Bronchial epithelial cell (primary cell): ENCODE results near the gene FCRL2. TPM values are rescaled to one million over a fixed set of nuclear protein-coding genes. Genes with fewer than 3 reads are reported as not detected.

ENCODE experiments used
- DNase-seq: peaks from one replicate; pipeline ENCODE4 v3.0.0-alpha.2; 2010; ENCODE audit warnings: low read depth
- FAIRE-seq: peaks from 2 replicates; lab custom pipeline; 2011; peaks lifted over from hg19 to GRCh38; lab: Jason Lieb, UNC
- H3K27me3 ChIP-seq: 2 replicates; pipeline ENCODE4 v1.5.1; 2011; ENCODE audit warnings: low read length; ENCODE audit not compliant: control insufficient read depth, insufficient read depth
- H3K36me3 ChIP-seq: 2 replicates; pipeline ENCODE4 v1.5.1; 2011; ENCODE audit warnings: low read length; ENCODE audit not compliant: control insufficient read depth, insufficient read depth
- H3K4me3 ChIP-seq: 2 replicates; pipeline ENCODE4 v1.5.1; 2011; ENCODE audit warnings: mild to moderate bottlenecking, low read depth, low read length, control low read depth
- total RNA-seq: library from RNA; depleted of rRNA; stranded (reverse); fragments of >200 nt; gene quantifications from 2 replicates; pipeline ENCODE4 v1.2.1, GENCODE V29; 2014
- TF ChIP-seq, protein P1 (sequence below): IDR thresholded peaks from 2 replicates; pipeline ENCODE4 v1.5.1; 2011; ENCODE audit warnings: mild to moderate bottlenecking, moderate library complexity, low read length, control low read depth, inconsistent platforms; ENCODE audit not compliant: insufficient read depth, severe bottlenecking

Gene FCRL2
- total RNA-seq, 1 donor from 2014 or later = not detected

DNA sequence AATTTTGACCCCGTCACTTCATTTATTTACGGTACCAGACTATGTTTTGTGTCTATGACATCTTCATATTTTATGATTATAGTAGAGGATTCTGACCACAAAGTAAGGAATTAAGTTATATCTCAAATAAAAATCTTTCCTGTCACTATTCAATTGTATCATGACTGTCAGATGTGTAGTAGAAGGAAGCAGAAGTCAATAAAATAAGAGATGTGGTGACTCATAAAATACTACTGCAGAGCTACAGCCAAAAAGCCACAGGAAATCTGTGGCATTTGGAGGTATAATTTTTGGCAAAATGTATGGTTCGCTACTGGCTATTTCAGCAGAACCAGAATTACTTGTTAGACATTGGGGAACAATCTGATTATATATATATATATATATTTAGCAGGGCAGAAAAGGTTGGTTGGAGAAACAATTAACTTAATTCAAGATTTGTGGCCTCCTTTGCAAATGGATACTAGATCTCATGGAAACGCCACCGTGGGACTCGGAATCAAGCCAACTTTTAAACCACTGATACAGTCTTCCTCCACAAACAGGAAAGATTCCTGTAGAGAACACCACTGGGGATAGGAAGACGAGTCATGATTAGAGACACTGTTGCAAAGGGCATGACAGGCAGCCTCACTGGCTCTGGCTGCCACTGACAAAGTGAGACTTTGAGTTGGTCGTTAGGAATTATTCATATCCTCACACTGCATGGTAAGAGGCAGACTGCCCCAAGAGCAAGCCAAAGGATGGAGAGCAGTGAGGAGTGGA lies 5.1 kb downstream of the FCRL2 start:
- FAIRE-seq = no peak
- TF ChIP-seq, protein P1, sequence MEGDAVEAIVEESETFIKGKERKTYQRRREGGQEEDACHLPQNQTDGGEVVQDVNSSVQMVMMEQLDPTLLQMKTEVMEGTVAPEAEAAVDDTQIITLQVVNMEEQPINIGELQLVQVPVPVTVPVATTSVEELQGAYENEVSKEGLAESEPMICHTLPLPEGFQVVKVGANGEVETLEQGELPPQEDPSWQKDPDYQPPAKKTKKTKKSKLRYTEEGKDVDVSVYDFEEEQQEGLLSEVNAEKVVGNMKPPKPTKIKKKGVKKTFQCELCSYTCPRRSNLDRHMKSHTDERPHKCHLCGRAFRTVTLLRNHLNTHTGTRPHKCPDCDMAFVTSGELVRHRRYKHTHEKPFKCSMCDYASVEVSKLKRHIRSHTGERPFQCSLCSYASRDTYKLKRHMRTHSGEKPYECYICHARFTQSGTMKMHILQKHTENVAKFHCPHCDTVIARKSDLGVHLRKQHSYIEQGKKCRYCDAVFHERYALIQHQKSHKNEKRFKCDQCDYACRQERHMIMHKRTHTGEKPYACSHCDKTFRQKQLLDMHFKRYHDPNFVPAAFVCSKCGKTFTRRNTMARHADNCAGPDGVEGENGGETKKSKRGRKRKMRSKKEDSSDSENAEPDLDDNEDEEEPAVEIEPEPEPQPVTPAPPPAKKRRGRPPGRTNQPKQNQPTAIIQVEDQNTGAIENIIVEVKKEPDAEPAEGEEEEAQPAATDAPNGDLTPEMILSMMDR = no peak

DNA sequence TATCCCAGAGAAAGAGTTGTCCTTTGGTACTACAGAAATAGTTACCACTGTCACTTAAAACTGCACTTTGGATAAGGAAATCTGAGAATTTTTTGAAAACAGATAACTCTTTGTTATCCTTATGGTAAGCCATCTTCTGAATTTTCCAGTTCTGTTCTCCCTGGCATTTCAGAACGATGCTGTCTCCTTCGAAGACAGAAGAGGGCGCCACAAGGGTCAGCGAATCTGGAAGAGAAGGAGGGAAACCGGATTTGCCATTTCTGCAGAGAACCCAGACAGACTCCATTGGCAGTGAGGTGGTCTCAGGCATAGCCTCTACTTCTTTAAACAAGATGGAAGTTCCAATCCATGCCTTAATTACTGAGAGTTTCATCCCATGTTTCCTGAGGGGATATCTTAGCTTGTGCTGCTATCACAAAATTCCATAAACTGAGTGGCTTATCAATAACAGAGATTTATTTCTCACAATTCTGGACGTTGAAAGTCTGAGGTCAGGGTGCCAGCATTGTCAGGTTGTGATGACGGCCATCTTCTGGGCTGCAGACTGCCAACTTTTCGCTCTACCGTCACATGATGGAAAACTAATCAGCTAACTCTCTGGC lies 6.4 kb downstream of the FCRL2 start:
- no peak overlapping the region for H3K4me3 ChIP-seq
- no peaks in the 10 kb centered on the region for H3K36me3 ChIP-seq
- peak; percentile 8 for DNase-seq
- peak; percentile 68 for FAIRE-seq
- TF ChIP-seq, protein P1 = peak; percentile 12
- no peaks in the 10 kb centered on the region for H3K27me3 ChIP-seq

More for the DNA sequence above, 5.1 kb downstream of the FCRL2 start:
- H3K36me3 ChIP-seq = no peaks in the 10 kb centered on the region
- no peak for DNase-seq
- H3K27me3 ChIP-seq = no peaks in the 10 kb centered on the region
- no peak overlapping the region for H3K4me3 ChIP-seq

DNA sequence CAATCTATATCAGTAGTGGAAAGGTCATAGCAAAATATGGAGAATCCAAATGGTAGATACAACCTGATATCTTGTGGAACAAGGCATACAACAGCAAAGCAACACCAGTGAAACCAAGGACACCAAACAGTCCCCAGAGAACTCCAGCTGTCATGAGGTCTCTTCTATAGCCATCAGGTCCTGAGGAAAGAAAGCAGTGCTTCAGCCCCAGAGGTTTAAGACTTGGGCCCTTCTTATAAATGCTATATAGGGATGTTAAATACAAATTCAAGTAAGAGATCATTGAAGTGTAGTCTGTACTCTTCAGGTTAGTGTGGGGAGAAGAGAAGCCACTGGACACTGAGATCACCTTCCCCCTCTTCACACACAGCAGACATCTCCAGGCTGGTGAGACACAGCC lies 10.1 kb downstream of the FCRL2 start:
- TF ChIP-seq, protein P1 = no peak
- DNase-seq (no peak), FAIRE-seq (peak; percentile 66)
- no peak overlapping the region for H3K4me3 ChIP-seq
- no peaks in the 10 kb centered on the region for H3K27me3 ChIP-seq
- H3K36me3 ChIP-seq = no peaks in the 10 kb centered on the region

DNA sequence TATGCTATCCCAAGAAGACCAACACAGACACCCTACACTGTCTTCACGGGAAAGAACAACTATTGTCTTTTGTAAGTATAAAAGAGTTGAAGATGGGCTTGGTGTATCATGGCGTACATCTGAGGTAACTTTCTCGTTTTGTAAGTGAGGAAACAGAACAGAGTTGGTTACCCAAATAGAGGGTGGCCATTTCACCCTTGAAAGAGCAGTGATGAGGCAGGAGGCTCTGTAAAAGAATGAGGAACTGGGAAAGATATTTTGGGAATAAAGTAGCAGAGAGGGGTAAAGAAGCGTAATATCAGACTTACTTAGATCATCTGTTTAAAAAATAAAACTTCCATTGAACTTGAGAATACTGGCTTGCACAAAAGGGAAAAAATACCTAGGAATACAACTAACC lies 18.9 kb downstream of the FCRL2 start:
- H3K4me3 ChIP-seq = no peak overlapping the region
- no peaks in the 10 kb centered on the region for H3K27me3 ChIP-seq
- no peak for DNase-seq
- TF ChIP-seq, protein P1 = no peak
- no peaks in the 10 kb centered on the region for H3K36me3 ChIP-seq
- no peak for FAIRE-seq

DNA sequence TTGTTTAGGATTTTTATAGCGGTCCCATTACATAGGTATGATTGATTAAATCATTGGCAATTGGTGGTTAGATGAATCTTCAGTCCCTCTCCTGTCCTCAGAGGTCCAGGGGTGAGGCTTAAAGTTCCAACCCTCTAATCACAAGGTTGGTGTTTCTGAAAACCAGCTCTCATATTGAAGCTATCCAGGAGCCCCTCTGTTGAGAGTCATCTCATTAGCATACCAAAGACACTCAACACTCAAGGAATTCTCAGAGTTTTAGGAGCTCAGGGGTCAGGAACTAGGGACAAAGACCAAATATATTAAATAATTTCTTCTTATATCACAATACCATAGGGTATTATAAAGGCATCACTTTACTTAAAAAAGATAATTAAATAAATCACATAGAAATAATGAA lies 23.3 kb downstream of the FCRL2 start:
- FAIRE-seq (no peak), DNase-seq (no peak)
- no peak overlapping the region for H3K4me3 ChIP-seq
- no peaks in the 10 kb centered on the region for H3K36me3 ChIP-seq
- TF ChIP-seq, protein P1 = no peak
- no peaks in the 10 kb centered on the region for H3K27me3 ChIP-seq
